ENCODE data around the gene USH2A. TPM values are rescaled to one million over a fixed set of nuclear protein-coding genes. Genes with fewer than 3 reads are reported as not detected.

USH2A gene
- total RNA-seq, 1 donor from 2014 or later: not detected

GRCh38 chr1:215765833-215766232, 657.4 kb downstream of the USH2A start:
- no peak for DNase-seq (ENCODE audit: low read depth)
- no peaks in the 10 kb centered on the region for H3K36me3 ChIP-seq (ENCODE audit: control insufficient read depth, insufficient read depth, low read length)
- TF ChIP-seq CTCF (IDR thresholded peaks at IDR 0.05; ENCODE audit: insufficient read depth, low read length, poor library complexity, severe bottlenecking): no peak
- no peaks in the 10 kb centered on the region for H3K27me3 ChIP-seq (ENCODE audit: control insufficient read depth, insufficient read depth, low read length)
- no peak overlapping the region for H3K4me3 ChIP-seq (ENCODE audit: low read depth, low read length)

- no peaks in the 10 kb centered on the region for H3K27me3 ChIP-seq (ENCODE audit: control insufficient read depth, insufficient read depth, low read length)
- no peak overlapping the region for H3K4me3 ChIP-seq (ENCODE audit: low read depth, low read length)
- no peaks in the 10 kb centered on the region for H3K36me3 ChIP-seq (ENCODE audit: control insufficient read depth, insufficient read depth, low read length)
- DNase-seq (ENCODE audit: low read depth): no peak
- no peak for TF ChIP-seq CTCF (IDR thresholded peaks at IDR 0.05; ENCODE audit: insufficient read depth, low read length, poor library complexity, severe bottlenecking)
Measured at GRCh38 chr1:215761446-215761845, 661.8 kb downstream of the USH2A start.

GRCh38 chr1:215754112-215754511, 669.1 kb downstream of the USH2A start:
- no peak for TF ChIP-seq CTCF (IDR thresholded peaks at IDR 0.05; ENCODE audit: insufficient read depth, low read length, poor library complexity, severe bottlenecking)

GRCh38 chr1:215749414-215749813, 673.8 kb downstream of the USH2A start:
- no peaks in the 10 kb centered on the region for H3K36me3 ChIP-seq (ENCODE audit: control insufficient read depth, insufficient read depth, low read length)
- peak; percentile 12 for DNase-seq (ENCODE audit: low read depth)
- no peak overlapping the region for H3K4me3 ChIP-seq (ENCODE audit: low read depth, low read length)
- H3K27me3 ChIP-seq (ENCODE audit: control insufficient read depth, insufficient read depth, low read length): no peaks in the 10 kb centered on the region
- no peak for TF ChIP-seq CTCF (IDR thresholded peaks at IDR 0.05; ENCODE audit: insufficient read depth, low read length, poor library complexity, severe bottlenecking)

More at GRCh38 chr1:215754112-215754511, 669.1 kb downstream of the USH2A start:
- no peak overlapping the region for H3K4me3 ChIP-seq (ENCODE audit: low read depth, low read length)
- H3K27me3 ChIP-seq (ENCODE audit: control insufficient read depth, insufficient read depth, low read length): no peaks in the 10 kb centered on the region
- no peak for DNase-seq (ENCODE audit: low read depth)
- H3K36me3 ChIP-seq (ENCODE audit: control insufficient read depth, insufficient read depth, low read length): no peaks in the 10 kb centered on the region

GRCh38 chr1:215748431-215748830, 674.8 kb downstream of the USH2A start:
- no peak overlapping the region for H3K4me3 ChIP-seq (ENCODE audit: low read depth, low read length)
- TF ChIP-seq CTCF (IDR thresholded peaks at IDR 0.05; ENCODE audit: insufficient read depth, low read length, poor library complexity, severe bottlenecking): no peak
- no peak for DNase-seq (ENCODE audit: low read depth)
- no peaks in the 10 kb centered on the region for H3K27me3 ChIP-seq (ENCODE audit: control insufficient read depth, insufficient read depth, low read length)
- H3K36me3 ChIP-seq (ENCODE audit: control insufficient read depth, insufficient read depth, low read length): no peaks in the 10 kb centered on the region

GRCh38 chr1:215744419-215744818, 678.8 kb downstream of the USH2A start:
- H3K36me3 ChIP-seq (ENCODE audit: control insufficient read depth, insufficient read depth, low read length): no peaks in the 10 kb centered on the region
- no peak for DNase-seq (ENCODE audit: low read depth)
- H3K4me3 ChIP-seq (ENCODE audit: low read depth, low read length): no peak overlapping the region
- no peak for TF ChIP-seq CTCF (IDR thresholded peaks at IDR 0.05; ENCODE audit: insufficient read depth, low read length, poor library complexity, severe bottlenecking)
- H3K27me3 ChIP-seq (ENCODE audit: control insufficient read depth, insufficient read depth, low read length): no peaks in the 10 kb centered on the region
